Measurements from ENCODE around the gene LRGUK. TPM values are rescaled to one million over a fixed set of nuclear protein-coding genes. Genes with fewer than 3 reads are reported as not detected.

LRGUK gene
- total RNA-seq, 1 experiment from 2014 or later, result 1.5 TPM

GRCh38 chr7:134201569-134202261 lies 74.6 kb downstream of the LRGUK start:
- Mint-ChIP-seq H3K27ac (no peak overlapping the region), H3K9me3 (no peaks in the 10 kb centered on the region), H3K27me3 (ENCODE audit: low read depth) (peaks cover 1% of the 10 kb centered on the region; the same call in 1 of the 2 replicates), H3K4me3 (no peak overlapping the region), H3K36me3 (ENCODE audit: insufficient read depth in 1 of 3, low read depth in 3 of 3) (peaks cover 0 to 9% (median 2%) of the 10 kb centered on the region in 3 experiments; a peak in 3 of 7 replicates), H3K4me1 (peaks cover 15 to 16% of the 10 kb centered on the region in 2 experiments)
- Histone ChIP-seq H3K23me2 (ENCODE audit: insufficient read length, low read depth, low read length, poor library complexity, severe bottlenecking) (no peaks in the 10 kb centered on the region), H2AFZ (ENCODE audit: low read length) (no peak overlapping the region), H4K20me1 (ENCODE audit: control insufficient read depth, insufficient read depth, insufficient read length) (no peaks in the 10 kb centered on the region), H3K14ac (ENCODE audit: insufficient read depth, low read length) (no peak overlapping the region), H3K9ac (ENCODE audit: extremely low read depth, insufficient read length, low read length) (no peak overlapping the region), H3K23ac (ENCODE audit: insufficient read length, low read depth, low read length) (no peak overlapping the region), H3K56ac (ENCODE audit: insufficient read length, low read depth, low read length) (no peak overlapping the region), H2AK5ac (ENCODE audit: insufficient read length, low read length) (no peak overlapping the region), H3K4ac (ENCODE audit: low read depth, low read length) (no peak overlapping the region), H4K8ac (replicated peaks; ENCODE audit: insufficient read length, low read depth, low read length) (no peak overlapping the region), H3K27me3 (ENCODE audit: insufficient read depth, low read length) (no peaks in the 10 kb centered on the region), H4K91ac (ENCODE audit: insufficient read length, low read depth, low read length) (no peak overlapping the region), H3K4me2 (ENCODE audit: insufficient read depth, insufficient read length, low read length) (no peak overlapping the region), H3K79me1 (ENCODE audit: insufficient read depth, low read depth, low read length, poor library complexity, severe bottlenecking) (no peaks in the 10 kb centered on the region), H2BK15ac (ENCODE audit: low read depth, low read length) (no peak overlapping the region), H2BK120ac (ENCODE audit: low read depth, low read length, poor library complexity, severe bottlenecking) (no peak overlapping the region), H3K4me1 (ENCODE audit: insufficient read depth, low read length) (no peaks in the 10 kb centered on the region), H3K9me3 (ENCODE audit: control insufficient read depth, low read depth, low read length) (no peaks in the 10 kb centered on the region), H3T11ph (ENCODE audit: low read length) (no peak overlapping the region), H2BK12ac (ENCODE audit: insufficient read length, low read depth, low read length) (no peak overlapping the region), H2BK20ac (ENCODE audit: low read depth, low read length, poor library complexity, severe bottlenecking) (no peak overlapping the region), H3K18ac (ENCODE audit: insufficient read length, low read depth, low read length) (no peak overlapping the region), H3K79me2 (ENCODE audit: insufficient read depth, low read length) (no peaks in the 10 kb centered on the region), H3K27ac (ENCODE audit: insufficient read length, low read depth, low read length) (no peak overlapping the region), H2BK5ac (ENCODE audit: insufficient read length, low read length) (no peak overlapping the region), H4K5ac (ENCODE audit: insufficient read length, low read depth, low read length) (no peak overlapping the region)
- no peak for TF ChIP-seq CTCF (conservative IDR thresholded peaks at IDR 0.05)
- WGBS (ENCODE audit: extremely low coverage, insufficient read length, low lambda C conversion rate), result no CpG with 5 or more reads among the region's 7 CpGs
- DNase-seq, result no peak
